H9 (cell line): ENCODE measurements around the gene AMN. TPM values are rescaled to one million over a fixed set of nuclear protein-coding genes. Genes with fewer than 3 reads are reported as not detected.

Experiments
- DNase-seq: peaks from one replicate; pipeline ENCODE4 v3.0.0-alpha.2; 2017
- H2AFZ ChIP-seq: one replicate; pipeline ENCODE4 v1.6.1; 2013; ENCODE audit warnings: mild to moderate bottlenecking, low read length, control low read depth, moderate library complexity
- H2AK5ac ChIP-seq: 2 replicates; pipeline ENCODE4 v1.6.1; 2013; ENCODE audit warnings: low read length, control low read depth, mixed read lengths; ENCODE audit not compliant: insufficient read length
- H2BK120ac ChIP-seq: one replicate; pipeline ENCODE4 v1.6.1; 2013; ENCODE audit warnings: low read depth, mild to moderate bottlenecking, low read length, control low read depth, inconsistent platforms; ENCODE audit not compliant: poor library complexity, severe bottlenecking
- H2BK12ac ChIP-seq: 2 replicates; pipeline ENCODE4 v1.6.1; 2013; ENCODE audit warnings: low read length, control low read depth, mixed read lengths, low read depth; ENCODE audit not compliant: insufficient read length
- H2BK15ac ChIP-seq: 2 replicates; pipeline ENCODE4 v1.6.1; 2013; ENCODE audit warnings: low read depth, low read length, control low read depth
- H2BK20ac ChIP-seq: one replicate; pipeline ENCODE4 v1.6.1; 2013; ENCODE audit warnings: low read depth, mild to moderate bottlenecking, low read length, control low read depth, inconsistent platforms; ENCODE audit not compliant: poor library complexity, severe bottlenecking
- H2BK5ac ChIP-seq: 2 replicates; pipeline ENCODE4 v1.6.1; 2013; ENCODE audit warnings: low read length, control low read depth, mixed read lengths; ENCODE audit not compliant: insufficient read length
- H3K14ac ChIP-seq: 2 replicates; pipeline ENCODE4 v1.6.1; 2013; ENCODE audit warnings: low read length, control low read depth; ENCODE audit not compliant: insufficient read depth
- H3K18ac ChIP-seq: 2 replicates; pipeline ENCODE4 v1.6.1; 2013; ENCODE audit warnings: low read depth, mild to moderate bottlenecking, mixed read lengths, low read length, control low read depth; ENCODE audit not compliant: insufficient read length
- H3K23ac ChIP-seq: 2 replicates; pipeline ENCODE4 v1.6.1; 2013; ENCODE audit warnings: low read length, control low read depth, mixed read lengths, low read depth; ENCODE audit not compliant: insufficient read length
- H3K23me2 ChIP-seq: 2 replicates; pipeline ENCODE4 v1.6.1; 2013; ENCODE audit warnings: low read depth, mild to moderate bottlenecking, mixed read lengths, low read length, control low read depth; ENCODE audit not compliant: insufficient read length, poor library complexity, severe bottlenecking
- H3K27ac ChIP-seq: 2 replicates; pipeline ENCODE4 v1.5.1; 2013; ENCODE audit warnings: low read length, control low read depth, mixed read lengths, low read depth; ENCODE audit not compliant: insufficient read length
- H3K27me3 ChIP-seq: 2 replicates; pipeline ENCODE4 v1.6.1; 2013; ENCODE audit warnings: low read length, control low read depth, inconsistent platforms; ENCODE audit not compliant: insufficient read depth
- H3K4ac ChIP-seq: 2 replicates; pipeline ENCODE4 v1.6.1; 2013; ENCODE audit warnings: low read depth, mild to moderate bottlenecking, control low read depth, inconsistent platforms, low read length, moderate library complexity
- H3K4me1 ChIP-seq: 2 replicates; pipeline ENCODE4 v1.6.1; 2013; ENCODE audit warnings: low read length, control low read depth, inconsistent platforms; ENCODE audit not compliant: insufficient read depth
- H3K4me2 ChIP-seq: 2 replicates; pipeline ENCODE4 v1.6.1; 2013; ENCODE audit warnings: low read length, control low read depth, mixed read lengths; ENCODE audit not compliant: insufficient read length, insufficient read depth
- H3K56ac ChIP-seq: 2 replicates; pipeline ENCODE4 v1.6.1; 2013; ENCODE audit warnings: low read depth, mild to moderate bottlenecking, mixed read lengths, low read length, control low read depth; ENCODE audit not compliant: insufficient read length
- H3K79me1 ChIP-seq: 2 replicates; pipeline ENCODE4 v1.6.1; 2013; ENCODE audit warnings: low read depth, mild to moderate bottlenecking, moderate library complexity, low read length, control low read depth, inconsistent platforms; ENCODE audit not compliant: insufficient read depth, poor library complexity, severe bottlenecking
- H3K79me2 ChIP-seq: 2 replicates; pipeline ENCODE4 v1.6.1; 2013; ENCODE audit warnings: low read length, control low read depth, inconsistent platforms; ENCODE audit not compliant: insufficient read depth
- H3K9ac ChIP-seq: 2 replicates; pipeline ENCODE4 v1.6.1; 2013; ENCODE audit warnings: low read length, control low read depth, mixed read lengths; ENCODE audit not compliant: insufficient read length; ENCODE audit errors: extremely low read depth
- H3K9me3 ChIP-seq: one replicate; pipeline ENCODE4 v1.6.1; 2013; ENCODE audit warnings: low read depth, low read length, inconsistent platforms; ENCODE audit not compliant: control insufficient read depth
- H3T11ph ChIP-seq: one replicate; pipeline ENCODE4 v1.6.1; 2013; ENCODE audit warnings: mild to moderate bottlenecking, low read length, control low read depth, inconsistent platforms
- H4K20me1 ChIP-seq: one replicate; pipeline ENCODE4 v1.6.1; 2013; ENCODE audit not compliant: control insufficient read depth, insufficient read length, insufficient read depth
- H4K5ac ChIP-seq: 2 replicates; pipeline ENCODE4 v1.6.1; 2013; ENCODE audit warnings: low read depth, mild to moderate bottlenecking, mixed read lengths, low read length, control low read depth; ENCODE audit not compliant: insufficient read length
- H4K8ac ChIP-seq: replicated peaks from 2 replicates; pipeline ENCODE4 v1.6.1; 2013; ENCODE audit warnings: low read length, control low read depth, mixed read lengths, low read depth; ENCODE audit not compliant: insufficient read length
- H4K91ac ChIP-seq: 2 replicates; pipeline ENCODE4 v1.6.1; 2013; ENCODE audit warnings: low read depth, mild to moderate bottlenecking, moderate library complexity, mixed read lengths, low read length, control low read depth; ENCODE audit not compliant: insufficient read length
- H3K27ac Mint-ChIP-seq, 3 experiments: 2 replicates in 2 of 3; 3 replicates in 1 of 3; pipeline ENCODE4 v1.8.0; 2020 to 2021; ENCODE audit warnings: mixed read lengths in 3 of 3, mild to moderate bottlenecking in 1 of 3, moderate library complexity in 1 of 3
- H3K27me3 Mint-ChIP-seq: 2 replicates; pipeline ENCODE4 v1.8.0; 2021; ENCODE audit warnings: low read depth, mild to moderate bottlenecking, moderate library complexity, mixed read lengths
- H3K36me3 Mint-ChIP-seq, 3 experiments: 2 replicates in 2 of 3; 3 replicates in 1 of 3; pipeline ENCODE4 v1.8.0; 2020 to 2021; ENCODE audit warnings: low read depth in 3 of 3, mixed read lengths in 3 of 3; ENCODE audit not compliant: insufficient read depth in 1 of 3
- H3K4me1 Mint-ChIP-seq, 2 experiments: 2 replicates each; pipeline ENCODE4 v1.8.0; 2020; ENCODE audit warnings: mixed read lengths in 2 of 2
- H3K4me3 Mint-ChIP-seq, 2 experiments: 2 replicates in 1 of 2; 3 replicates in 1 of 2; pipeline ENCODE4 v1.8.0; 2020 to 2021; ENCODE audit warnings: mild to moderate bottlenecking in 2 of 2, mixed read lengths in 2 of 2, moderate library complexity in 1 of 2
- H3K9me3 Mint-ChIP-seq, 2 experiments: 2 replicates in 1 of 2; 3 replicates in 1 of 2; pipeline ENCODE4 v1.8.0; 2020; ENCODE audit warnings: mild to moderate bottlenecking in 2 of 2, mixed read lengths in 2 of 2, moderate library complexity in 1 of 2
- CTCF ChIP-seq: fragments of 200-600 bp; sonication (generic); conservative IDR thresholded peaks from 3 replicates; pipeline ENCODE4 v1.8.0; 2021; ENCODE audit warnings: antibody characterized with exemption, mild to moderate bottlenecking
- WGBS: extraction: QIAGEN DNeasy Blood & Tissue Kit; methylation state at CpG from one replicate; pipeline ENCODE4 v1.1.7; 2013; ENCODE audit warnings: missing lambda C conversion rate, low lambda C conversion rate, mixed read lengths; ENCODE audit not compliant: insufficient read length; ENCODE audit errors: extremely low coverage; 5-methylcytosine and 5-hydroxymethylcytosine counted together
- total RNA-seq: library from RNA; stranded (reverse); gene quantifications from 2 replicates; pipeline ENCODE4 v1.2.1, GENCODE V29; 2021

The AMN gene
- total RNA-seq, 1 experiment from 2014 or later, result 1.9 TPM

GRCh38 chr14:102905116-102906108 is 17.1 kb upstream of the AMN start:
- no CpG with 5 or more reads among the region's 38 CpGs for WGBS
- Histone ChIP-seq H3K4ac (no peak overlapping the region), H3K9me3 (no peaks in the 10 kb centered on the region), H3T11ph (no peak overlapping the region), H3K27me3 (no peaks in the 10 kb centered on the region), H3K4me1 (no peaks in the 10 kb centered on the region), H3K14ac (no peak overlapping the region), H4K20me1 (no peaks in the 10 kb centered on the region), H4K91ac (no peak overlapping the region), H3K4me2 (no peak overlapping the region), H3K79me2 (no peaks in the 10 kb centered on the region), H4K5ac (no peak overlapping the region), H3K18ac (no peak overlapping the region), H3K79me1 (no peaks in the 10 kb centered on the region), H3K27ac (no peak overlapping the region), H3K9ac (no peak overlapping the region), H2AK5ac (no peak overlapping the region), H2BK15ac (no peak overlapping the region), H3K23ac (no peak overlapping the region), H2AFZ (no peak overlapping the region), H3K56ac (no peak overlapping the region), H2BK20ac (no peak overlapping the region), H2BK5ac (no peak overlapping the region), H4K8ac (no peak overlapping the region), H2BK120ac (no peak overlapping the region), H2BK12ac (no peak overlapping the region), H3K23me2 (no peaks in the 10 kb centered on the region)
- no peaks in the 10 kb centered on the region; a peak in 1 of 4 replicates for H3K4me1 Mint-ChIP-seq
- no peak for DNase-seq
- peaks cover 16 to 17% of the 10 kb centered on the region in 2 experiments for H3K9me3 Mint-ChIP-seq
- no peak for TF ChIP-seq CTCF
- no peaks in the 10 kb centered on the region for H3K27me3 Mint-ChIP-seq
- H3K27ac Mint-ChIP-seq, result no peak overlapping the region; a peak in 1 of 7 replicates
- H3K4me3 Mint-ChIP-seq, result no peak overlapping the region
- peaks cover 25 to 40% (median 35%) of the 10 kb centered on the region in 3 experiments for H3K36me3 Mint-ChIP-seq
